Mesendoderm (in vitro differentiated cells): ENCODE results near the gene BLM.
"Not testable (repeated sequence)": the region's sequence is repeated elsewhere in the genome, so short reads cannot be mapped to it uniquely, and the experiment has no call there.

ENCODE experiments used
- DNase-seq: peaks from one replicate; pipeline ENCODE4 v3.0.0; 2013
- H2AK5ac ChIP-seq: 2 replicates; pipeline ENCODE4 v1.6.1; 2013; ENCODE audit warnings: low read length, inconsistent platforms
- H2BK120ac ChIP-seq: 2 replicates; pipeline ENCODE4 v1.6.1; 2013; ENCODE audit warnings: low read depth, mild to moderate bottlenecking, low read length, moderate library complexity, mixed read lengths
- H2BK15ac ChIP-seq: replicated peaks from 2 replicates; pipeline ENCODE4 v1.6.1; 2013; ENCODE audit warnings: low read depth, mild to moderate bottlenecking, moderate library complexity
- H2BK5ac ChIP-seq: 2 replicates; pipeline ENCODE4 v1.6.1; 2013; ENCODE audit warnings: low read length, inconsistent platforms
- H3K18ac ChIP-seq: 2 replicates; pipeline ENCODE4 v1.6.1; 2013; ENCODE audit warnings: mild to moderate bottlenecking, low read length, mixed read lengths
- H3K23ac ChIP-seq: one replicate; pipeline ENCODE4 v1.6.1; 2013; ENCODE audit warnings: low read length
- H3K27ac ChIP-seq: 2 replicates; pipeline ENCODE4 v1.5.1; 2013; ENCODE audit warnings: low read depth, mild to moderate bottlenecking, inconsistent platforms, low read length, moderate library complexity
- H3K27me3 ChIP-seq: 2 replicates; pipeline ENCODE4 v1.6.1; 2013; ENCODE audit warnings: low read length, control low read depth, mild to moderate bottlenecking, inconsistent platforms; ENCODE audit not compliant: insufficient read depth, poor library complexity
- H3K36me3 ChIP-seq: 2 replicates; pipeline ENCODE4 v1.6.1; 2013; ENCODE audit warnings: low read length, inconsistent platforms; ENCODE audit not compliant: control insufficient read depth, insufficient read depth
- H3K4ac ChIP-seq: one replicate; pipeline ENCODE4 v1.6.1; 2013; ENCODE audit warnings: low read depth, mild to moderate bottlenecking, low read length, moderate library complexity
- H3K4me1 ChIP-seq: 2 replicates; pipeline ENCODE4 v1.6.1; 2013; ENCODE audit warnings: low read depth, low read length, inconsistent platforms; ENCODE audit not compliant: control insufficient read depth
- H3K4me2 ChIP-seq: 2 replicates; pipeline ENCODE4 v1.6.1; 2013; ENCODE audit warnings: low read length
- H3K4me3 ChIP-seq: 2 replicates; pipeline ENCODE4 v1.5.1; 2013; ENCODE audit warnings: mild to moderate bottlenecking, low read length
- H3K56ac ChIP-seq: one replicate; pipeline ENCODE4 v1.6.1; 2013; ENCODE audit warnings: low read length
- H3K79me1 ChIP-seq: 2 replicates; pipeline ENCODE4 v1.6.1; 2013; ENCODE audit warnings: low read length, inconsistent platforms
- H3K79me2 ChIP-seq: 2 replicates; pipeline ENCODE4 v1.6.1; 2013; ENCODE audit warnings: mild to moderate bottlenecking, low read length; ENCODE audit not compliant: control insufficient read depth, insufficient read depth
- H3K9ac ChIP-seq: 2 replicates; pipeline ENCODE4 v1.6.1; 2013; ENCODE audit warnings: low read length, inconsistent platforms
- H4K5ac ChIP-seq: one replicate; pipeline ENCODE4 v1.6.1; 2013; ENCODE audit warnings: low read length
- H4K8ac ChIP-seq: one replicate; pipeline ENCODE4 v1.6.1; 2013; ENCODE audit warnings: low read depth, mild to moderate bottlenecking, control low read depth, low read length, moderate library complexity
- WGBS: extraction: QIAGEN DNeasy Blood & Tissue Kit; methylation state at CpG from one replicate; pipeline ENCODE4 v1.1.7; 2013; ENCODE audit warnings: low lambda C conversion rate, missing lambda C conversion rate; ENCODE audit not compliant: insufficient coverage; ENCODE audit errors: extremely low coverage; 5-methylcytosine and 5-hydroxymethylcytosine counted together

Gene BLM

DNA sequence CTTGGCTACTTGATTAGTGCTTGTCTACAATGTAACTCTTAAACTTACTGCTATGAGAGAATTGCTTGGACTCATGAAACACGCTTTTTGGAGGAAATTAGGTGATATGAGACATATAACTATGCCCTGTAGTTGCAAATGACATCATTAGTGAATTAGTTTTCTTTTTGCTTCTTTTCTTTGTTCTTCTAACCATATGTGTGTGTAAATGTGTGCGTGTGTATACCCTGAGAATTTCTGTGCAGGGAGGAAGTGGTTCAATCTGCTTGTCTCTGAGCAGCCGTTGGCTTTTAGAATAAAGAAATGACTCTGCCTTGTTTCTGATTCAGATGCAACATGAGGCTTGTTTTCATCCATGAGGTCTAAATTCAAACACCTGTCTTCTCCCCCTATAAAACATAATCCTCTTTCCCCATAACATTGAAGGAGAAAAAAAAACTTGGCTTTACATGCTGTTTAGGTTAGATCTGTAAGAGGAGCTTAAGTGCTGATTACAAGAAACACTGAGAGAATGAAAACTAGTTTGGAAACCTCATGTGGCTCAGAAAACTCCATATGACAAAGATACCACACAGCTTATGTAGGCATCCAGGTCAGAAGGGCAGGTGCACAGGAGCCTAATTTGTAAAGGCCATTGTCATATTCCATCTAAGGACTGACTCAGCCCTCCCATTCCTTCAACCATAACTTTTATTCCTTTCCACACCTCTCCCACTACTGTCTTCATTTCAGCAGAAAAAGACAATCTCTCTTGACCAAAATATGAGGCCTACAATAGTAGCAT, 30.5 kb upstream of the BLM start:
- Histone ChIP-seq H2BK5ac (no peak overlapping the region), H4K5ac (no peak overlapping the region), H3K9ac (no peak overlapping the region), H3K4ac (no peak overlapping the region), H3K79me1 (no peaks in the 10 kb centered on the region), H3K27me3 (no peaks in the 10 kb centered on the region), H2AK5ac (no peak overlapping the region), H3K56ac (no peak overlapping the region), H3K18ac (no peak overlapping the region), H3K23ac (no peak overlapping the region), H3K27ac (no peak overlapping the region), H2BK120ac (no peak overlapping the region), H3K36me3 (no peaks in the 10 kb centered on the region), H3K4me3 (no peak overlapping the region), H2BK15ac (no peak overlapping the region), H3K4me2 (no peak overlapping the region), H3K4me1 (no peaks in the 10 kb centered on the region), H3K79me2 (no peaks in the 10 kb centered on the region), H4K8ac (no peak overlapping the region)
- DNase-seq = no peak
- WGBS = no CpG with 5 or more reads among the region's 3 CpGs

DNA sequence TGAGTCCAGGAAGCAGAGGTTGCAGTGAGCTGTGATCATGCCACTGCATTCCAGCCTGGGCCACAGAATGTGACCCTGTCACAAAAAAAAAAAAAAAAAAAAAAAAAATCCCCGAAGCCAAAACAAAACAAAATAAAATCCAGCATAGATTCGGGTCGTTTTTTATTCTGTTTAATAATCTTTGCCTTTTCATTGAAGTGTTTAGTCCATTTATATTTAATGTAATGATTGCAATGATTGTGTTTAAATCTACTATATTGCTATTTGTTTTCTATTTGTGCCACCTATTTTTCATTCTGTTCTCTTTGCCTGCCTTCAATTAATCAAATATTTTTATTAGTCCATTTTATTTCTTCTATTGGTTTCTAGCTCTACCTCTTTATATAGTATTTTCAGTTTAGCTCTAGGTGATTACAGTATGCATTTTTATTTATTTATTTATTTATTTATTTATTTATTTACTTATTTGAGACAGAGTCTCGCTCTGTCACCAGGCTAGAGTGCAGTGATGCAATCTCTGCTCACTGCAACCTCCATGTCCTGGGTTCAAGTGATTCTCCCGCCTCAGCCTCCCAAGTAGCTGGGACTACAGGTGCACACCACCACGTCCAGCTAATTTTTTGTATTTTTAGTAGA, 27.7 kb upstream of the BLM start:
- not testable (repeated sequence) for H3K36me3 ChIP-seq, H4K8ac ChIP-seq, H3K4me2 ChIP-seq, H3K4me1 ChIP-seq, H3K9ac ChIP-seq, H2AK5ac ChIP-seq, H3K27me3 ChIP-seq, H2BK5ac ChIP-seq, H3K18ac ChIP-seq, DNase-seq, H3K79me1 ChIP-seq, H2BK120ac ChIP-seq, H3K79me2 ChIP-seq, H3K56ac ChIP-seq, H2BK15ac ChIP-seq, H3K4me3 ChIP-seq, H3K27ac ChIP-seq, H3K23ac ChIP-seq, H4K5ac ChIP-seq, H3K4ac ChIP-seq
- WGBS = no CpG with 5 or more reads among the region's 6 CpGs

DNA sequence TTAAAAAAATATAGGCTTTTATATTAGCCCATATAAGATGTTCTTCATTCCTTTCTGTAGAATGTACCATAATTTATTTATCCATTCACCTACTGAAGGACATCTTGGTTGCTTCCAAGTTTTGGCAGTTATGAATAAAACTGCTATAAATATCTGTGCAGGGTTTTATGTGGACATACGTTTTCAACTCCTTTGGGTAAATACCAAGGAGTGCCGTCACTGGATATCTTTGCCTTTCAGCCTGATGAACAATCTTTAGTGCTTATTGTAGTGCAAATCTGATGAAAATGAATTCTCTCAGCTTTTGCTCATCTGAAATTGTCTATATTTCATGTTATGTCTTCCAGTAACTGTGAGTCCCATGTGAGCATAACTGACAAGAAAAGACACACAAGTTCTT, 26.6 kb upstream of the BLM start:
- no peak overlapping the region for H3K4me2 ChIP-seq
- H3K79me1 ChIP-seq = no peaks in the 10 kb centered on the region
- H3K4me1 ChIP-seq = no peaks in the 10 kb centered on the region
- H3K4me3 ChIP-seq = no peak overlapping the region
- H3K18ac ChIP-seq = no peak overlapping the region
- DNase-seq = no peak
- no CpG with 5 or more reads among the region's 2 CpGs for WGBS
- no peak overlapping the region for H3K56ac ChIP-seq
- no peak overlapping the region for H2BK120ac ChIP-seq
- no peak overlapping the region for H2BK15ac ChIP-seq
- no peak overlapping the region for H4K8ac ChIP-seq
- H3K23ac ChIP-seq = no peak overlapping the region
- H3K9ac ChIP-seq = no peak overlapping the region
- no peak overlapping the region for H2BK5ac ChIP-seq
- no peaks in the 10 kb centered on the region for H3K79me2 ChIP-seq
- no peak overlapping the region for H3K4ac ChIP-seq
- no peak overlapping the region for H2AK5ac ChIP-seq
- no peaks in the 10 kb centered on the region for H3K36me3 ChIP-seq
- no peak overlapping the region for H4K5ac ChIP-seq
- no peak overlapping the region for H3K27ac ChIP-seq
- no peaks in the 10 kb centered on the region for H3K27me3 ChIP-seq

DNA sequence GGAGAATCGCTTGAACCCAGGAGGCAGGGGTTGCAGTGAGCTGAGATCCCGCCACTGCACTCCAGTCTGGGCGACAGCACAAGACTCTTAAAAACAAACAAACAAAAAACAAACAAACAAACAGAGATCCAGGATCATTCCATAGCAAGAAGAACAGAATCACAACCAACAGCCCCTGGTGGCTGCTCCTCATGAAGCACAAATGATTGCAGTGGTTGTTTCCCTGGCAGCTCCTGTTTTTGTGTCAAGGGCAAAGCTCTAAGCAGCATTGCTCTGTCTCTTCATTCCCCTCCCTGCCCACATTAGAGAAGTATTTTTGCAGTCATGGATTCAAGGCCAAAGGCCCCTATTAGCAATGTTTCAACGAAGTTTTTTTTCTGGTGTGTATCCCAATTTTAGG, 25.8 kb upstream of the BLM start:
- Histone ChIP-seq H4K8ac (no peak overlapping the region), H2BK15ac (no peak overlapping the region), H3K79me1 (no peaks in the 10 kb centered on the region), H2AK5ac (no peak overlapping the region), H3K9ac (no peak overlapping the region), H2BK120ac (no peak overlapping the region), H3K4me3 (no peak overlapping the region), H3K56ac (no peak overlapping the region), H3K23ac (no peak overlapping the region), H3K4me2 (no peak overlapping the region), H2BK5ac (no peak overlapping the region), H3K4me1 (no peaks in the 10 kb centered on the region), H3K79me2 (no peaks in the 10 kb centered on the region), H3K4ac (no peak overlapping the region), H3K18ac (no peak overlapping the region), H3K36me3 (no peaks in the 10 kb centered on the region), H4K5ac (no peak overlapping the region), H3K27me3 (no peaks in the 10 kb centered on the region), H3K27ac (no peak overlapping the region)
- WGBS = no CpG with 5 or more reads among the region's 4 CpGs
- DNase-seq = peak; percentile 23

DNA sequence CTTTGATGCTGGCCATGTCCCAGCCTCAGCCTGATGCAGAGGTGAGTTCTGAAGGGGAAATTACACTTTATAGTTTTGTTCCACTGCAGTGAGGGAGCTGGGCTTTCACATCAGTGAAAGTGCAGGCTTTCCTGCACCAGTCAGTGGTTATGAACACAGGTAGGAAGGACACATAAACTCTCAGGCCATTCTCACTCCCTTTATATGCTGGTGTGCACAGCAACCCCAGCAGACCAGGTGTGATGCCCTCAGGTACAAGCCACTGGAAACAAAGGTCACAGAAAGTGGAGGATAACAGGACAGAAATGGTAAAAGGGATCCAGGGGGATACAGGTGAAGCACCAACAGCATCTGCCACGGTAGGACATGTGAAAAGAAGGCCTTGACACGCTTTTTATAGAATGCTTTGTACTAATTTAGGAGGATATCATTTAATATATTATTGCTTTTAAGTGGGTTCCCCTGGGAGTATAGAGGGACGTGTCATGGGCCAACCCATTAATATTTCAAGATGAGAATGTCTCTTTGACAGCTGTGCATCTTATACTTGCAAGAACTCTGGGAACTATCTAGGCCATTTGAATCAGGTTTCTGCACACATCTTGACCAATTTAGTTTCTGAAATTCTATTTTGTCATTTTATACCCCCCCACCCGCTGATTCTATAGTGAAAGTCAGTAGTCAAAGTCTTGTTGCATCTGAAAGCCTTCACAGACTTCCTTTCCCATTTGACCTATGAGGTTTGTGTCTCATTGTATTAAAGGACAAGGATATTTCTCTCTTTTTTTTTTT, 25.0 kb upstream of the BLM start:
- Histone ChIP-seq H2BK15ac (no peak overlapping the region), H3K4me1 (no peaks in the 10 kb centered on the region), H3K79me2 (no peaks in the 10 kb centered on the region), H3K79me1 (no peaks in the 10 kb centered on the region), H3K56ac (no peak overlapping the region), H3K23ac (no peak overlapping the region), H2BK5ac (no peak overlapping the region), H2BK120ac (no peak overlapping the region), H3K27ac (no peak overlapping the region), H4K5ac (no peak overlapping the region), H3K4me3 (no peak overlapping the region), H3K27me3 (no peaks in the 10 kb centered on the region), H3K18ac (no peak overlapping the region), H3K9ac (no peak overlapping the region), H4K8ac (no peak overlapping the region), H2AK5ac (no peak overlapping the region), H3K4ac (no peak overlapping the region), H3K4me2 (no peak overlapping the region), H3K36me3 (no peaks in the 10 kb centered on the region)
- DNase-seq = no peak
- WGBS = no CpG with 5 or more reads among the region's 4 CpGs
